Colonic mucosa (tissue), 4 donors: Measurements from ENCODE around the gene XKR7. TPM values are rescaled to one million over a fixed set of nuclear protein-coding genes. Genes with fewer than 3 reads are reported as not detected.

Experiments
- DNase-seq: peaks from one replicate; pipeline ENCODE4 v3.0.0-alpha.2; 2020
- H3K27ac ChIP-seq: fragments of 200-600 bp; one replicate; pipeline ENCODE4 v1.8.0; 2021
- H3K27me3 ChIP-seq: fragments of 200-600 bp; one replicate; pipeline ENCODE4 v1.8.0; 2021
- H3K36me3 ChIP-seq: fragments of 200-600 bp; one replicate; pipeline ENCODE4 v1.8.0; 2021
- H3K4me1 ChIP-seq: fragments of 200-600 bp; one replicate; pipeline ENCODE4 v1.8.0; 2021; ENCODE audit warnings: mild to moderate bottlenecking
- H3K4me3 ChIP-seq: fragments of 200-600 bp; one replicate; pipeline ENCODE4 v1.8.0; 2021
- H3K9ac ChIP-seq, 2 donors: one replicate each; pipeline ENCODE4 v1.7.0; 2013; ENCODE audit warnings: control low read depth in 2 of 2, low read depth in 2 of 2, low read length in 2 of 2
- H3K9me3 ChIP-seq: fragments of 200-600 bp; one replicate; pipeline ENCODE4 v1.8.0; 2021
- intact Hi-C: fragments of 100-400 bp; cut with DNase I; formaldehyde crosslinking; loops from one replicate; pipeline ENCODE4 v1.14.1; 2022
- total RNA-seq, 2 donors: library from RNA; stranded (reverse); fragmentation: NEBNext Ultra II Directional in 1 of 2; extraction: Animal tissue kit (Norgen Biotek cat#: 25700) in 1 of 2; gene quantifications; one replicate each; pipeline ENCODE4 v1.2.1, GENCODE V29; 2021
- TF ChIP-seq, protein P1 (sequence below): fragments of 200-600 bp; IDR thresholded peaks from one replicate; pipeline ENCODE4 v1.8.0; 2022; ENCODE audit warnings: antibody characterized with exemption, mild to moderate bottlenecking
- donor health status: healthy.
- donor health status: DM: no; HTN: no; CAD: no.
- donor health status: DM: no; HTN: no; CAD: no.

Gene XKR7
- total RNA-seq, 2 donors from 2014 or later, result 0.07 to 0.16 TPM

DNA sequence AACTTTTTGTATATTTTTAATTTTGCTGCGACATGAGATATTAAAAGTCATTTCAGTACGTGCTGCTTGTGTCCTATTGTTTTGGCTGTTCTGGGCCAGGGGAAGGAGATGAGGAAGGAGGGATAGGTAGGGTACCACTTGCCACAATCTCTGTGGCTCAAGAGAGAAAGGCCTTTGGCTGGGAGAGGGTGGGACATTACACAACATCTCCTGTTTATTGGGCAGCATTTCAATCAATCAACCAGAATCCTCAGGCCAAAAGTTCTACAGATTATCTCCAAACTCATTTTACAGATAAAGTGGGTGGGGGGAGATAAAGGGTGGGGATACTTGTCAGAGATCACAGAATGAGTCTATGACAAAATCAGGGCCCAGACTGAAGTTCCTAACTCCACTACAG, 35.4 kb downstream of the XKR7 start:
- no peak for DNase-seq
- TF ChIP-seq, protein P1, sequence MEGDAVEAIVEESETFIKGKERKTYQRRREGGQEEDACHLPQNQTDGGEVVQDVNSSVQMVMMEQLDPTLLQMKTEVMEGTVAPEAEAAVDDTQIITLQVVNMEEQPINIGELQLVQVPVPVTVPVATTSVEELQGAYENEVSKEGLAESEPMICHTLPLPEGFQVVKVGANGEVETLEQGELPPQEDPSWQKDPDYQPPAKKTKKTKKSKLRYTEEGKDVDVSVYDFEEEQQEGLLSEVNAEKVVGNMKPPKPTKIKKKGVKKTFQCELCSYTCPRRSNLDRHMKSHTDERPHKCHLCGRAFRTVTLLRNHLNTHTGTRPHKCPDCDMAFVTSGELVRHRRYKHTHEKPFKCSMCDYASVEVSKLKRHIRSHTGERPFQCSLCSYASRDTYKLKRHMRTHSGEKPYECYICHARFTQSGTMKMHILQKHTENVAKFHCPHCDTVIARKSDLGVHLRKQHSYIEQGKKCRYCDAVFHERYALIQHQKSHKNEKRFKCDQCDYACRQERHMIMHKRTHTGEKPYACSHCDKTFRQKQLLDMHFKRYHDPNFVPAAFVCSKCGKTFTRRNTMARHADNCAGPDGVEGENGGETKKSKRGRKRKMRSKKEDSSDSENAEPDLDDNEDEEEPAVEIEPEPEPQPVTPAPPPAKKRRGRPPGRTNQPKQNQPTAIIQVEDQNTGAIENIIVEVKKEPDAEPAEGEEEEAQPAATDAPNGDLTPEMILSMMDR, result no peak
- Histone ChIP-seq H3K4me3 (no peak overlapping the region), H3K27ac (no peak overlapping the region), H3K9me3 (no peaks in the 10 kb centered on the region), H3K36me3 (no peaks in the 10 kb centered on the region), H3K9ac (no peak overlapping the region), H3K27me3 (no peaks in the 10 kb centered on the region), H3K4me1 (no peaks in the 10 kb centered on the region)
- intact Hi-C loops, result no loop called here

DNA sequence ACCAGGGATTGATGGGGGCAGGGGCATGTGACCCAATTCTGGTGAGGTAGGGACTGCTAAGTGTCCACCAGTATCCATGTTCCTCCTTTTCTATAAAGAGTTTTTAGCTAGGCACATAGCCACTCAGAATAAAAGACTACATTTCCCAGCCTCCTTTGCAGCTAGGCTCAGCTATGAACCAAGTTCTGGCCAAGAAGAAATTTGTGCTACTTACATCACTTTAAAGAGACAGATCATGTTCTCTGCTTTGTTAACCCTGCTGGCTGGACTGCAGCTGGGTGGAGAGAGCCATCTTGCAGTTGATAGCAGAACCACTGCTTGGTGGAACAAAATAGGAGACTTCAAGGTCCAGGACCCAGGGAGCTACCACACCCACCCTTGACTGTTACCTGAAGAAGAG, 37.0 kb downstream of the XKR7 start:
- intact Hi-C loops, result no loop called here
- DNase-seq, result no peak
- TF ChIP-seq, protein P1, result no peak
- Histone ChIP-seq H3K36me3 (no peaks in the 10 kb centered on the region), H3K9me3 (no peaks in the 10 kb centered on the region), H3K27me3 (no peaks in the 10 kb centered on the region), H3K4me3 (no peak overlapping the region), H3K4me1 (no peaks in the 10 kb centered on the region), H3K9ac (no peak overlapping the region), H3K27ac (no peak overlapping the region)

DNA sequence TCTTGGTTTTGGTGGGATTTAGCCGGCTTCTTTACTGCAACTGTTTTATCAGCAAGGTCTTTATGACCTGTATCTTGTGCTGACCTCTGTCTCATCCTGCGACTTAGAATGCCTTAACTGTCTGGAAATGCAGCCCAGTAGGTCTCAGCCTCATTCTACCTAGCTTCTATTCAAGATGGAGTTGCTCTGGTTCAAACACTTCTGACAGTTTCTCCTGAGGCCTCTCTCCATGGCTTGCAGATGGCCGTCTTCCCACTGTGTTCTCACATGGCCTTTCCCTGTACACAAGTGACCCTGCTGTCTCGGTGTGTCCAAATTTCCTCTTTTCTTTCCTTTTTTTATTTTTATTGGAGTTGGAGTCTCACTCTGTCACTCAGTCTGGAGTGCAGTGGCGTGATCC, 38.1 kb downstream of the XKR7 start:
- H3K27ac ChIP-seq, result no peak overlapping the region
- no peak overlapping the region for H3K9ac ChIP-seq
- no peaks in the 10 kb centered on the region for H3K27me3 ChIP-seq
- no peaks in the 10 kb centered on the region for H3K4me1 ChIP-seq
- TF ChIP-seq, protein P1, result no peak
- H3K36me3 ChIP-seq, result no peaks in the 10 kb centered on the region
- H3K9me3 ChIP-seq, result no peaks in the 10 kb centered on the region
- DNase-seq, result no peak
- intact Hi-C loops, result no loop called here
- H3K4me3 ChIP-seq, result no peak overlapping the region

DNA sequence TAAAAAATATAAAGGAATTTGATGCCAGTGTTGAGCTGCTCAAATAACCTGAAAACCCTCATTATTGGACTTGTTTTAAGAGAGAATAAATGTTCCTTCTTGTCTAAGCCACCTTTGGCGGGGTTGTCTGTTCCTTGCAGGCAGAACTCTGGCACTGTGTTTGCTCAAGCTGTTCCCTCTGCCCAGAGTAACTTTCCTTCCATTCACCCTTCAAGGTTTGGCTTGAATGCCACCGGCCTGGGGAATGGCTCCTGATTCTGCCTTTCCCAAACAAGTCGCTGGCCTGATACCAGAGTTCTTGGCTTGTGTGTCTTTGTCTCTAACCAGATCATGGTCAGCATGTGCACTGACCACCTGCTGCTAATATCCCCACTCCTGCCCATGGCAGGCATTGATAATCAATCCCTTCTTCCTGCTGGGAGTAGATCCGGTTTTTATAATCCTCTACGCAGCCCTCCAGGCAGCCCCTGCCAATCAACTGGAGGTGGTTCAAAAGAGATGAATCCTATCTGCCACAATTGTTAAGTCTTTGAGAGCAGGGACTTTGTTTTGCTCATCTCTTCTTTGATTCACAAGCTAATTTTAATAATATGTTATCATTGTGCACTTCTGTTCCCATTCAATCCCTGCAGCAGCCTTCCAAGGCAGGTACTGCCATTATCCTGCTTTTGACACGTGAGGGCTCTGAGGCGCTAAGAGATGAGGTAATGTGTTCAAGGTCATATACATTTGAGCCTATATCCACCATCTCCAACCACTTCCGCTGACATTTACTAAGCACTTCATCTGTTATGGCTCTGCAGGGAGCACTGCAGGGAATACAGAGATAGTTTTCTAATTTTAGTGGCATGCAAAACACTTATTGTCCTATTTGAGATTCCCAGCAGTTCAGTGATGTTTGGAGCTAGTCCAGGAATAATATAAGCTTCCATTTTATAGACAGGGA, 39.2 kb downstream of the XKR7 start:
- DNase-seq, result no peak
- no peak overlapping the region for H3K4me3 ChIP-seq
- intact Hi-C loops, result no loop called here
- TF ChIP-seq, protein P1, result no peak
- H3K9ac ChIP-seq, result no peak overlapping the region
- no peak overlapping the region for H3K27ac ChIP-seq
- no peaks in the 10 kb centered on the region for H3K27me3 ChIP-seq
- H3K4me1 ChIP-seq, result no peaks in the 10 kb centered on the region
- H3K36me3 ChIP-seq, result no peaks in the 10 kb centered on the region
- H3K9me3 ChIP-seq, result no peaks in the 10 kb centered on the region

DNA sequence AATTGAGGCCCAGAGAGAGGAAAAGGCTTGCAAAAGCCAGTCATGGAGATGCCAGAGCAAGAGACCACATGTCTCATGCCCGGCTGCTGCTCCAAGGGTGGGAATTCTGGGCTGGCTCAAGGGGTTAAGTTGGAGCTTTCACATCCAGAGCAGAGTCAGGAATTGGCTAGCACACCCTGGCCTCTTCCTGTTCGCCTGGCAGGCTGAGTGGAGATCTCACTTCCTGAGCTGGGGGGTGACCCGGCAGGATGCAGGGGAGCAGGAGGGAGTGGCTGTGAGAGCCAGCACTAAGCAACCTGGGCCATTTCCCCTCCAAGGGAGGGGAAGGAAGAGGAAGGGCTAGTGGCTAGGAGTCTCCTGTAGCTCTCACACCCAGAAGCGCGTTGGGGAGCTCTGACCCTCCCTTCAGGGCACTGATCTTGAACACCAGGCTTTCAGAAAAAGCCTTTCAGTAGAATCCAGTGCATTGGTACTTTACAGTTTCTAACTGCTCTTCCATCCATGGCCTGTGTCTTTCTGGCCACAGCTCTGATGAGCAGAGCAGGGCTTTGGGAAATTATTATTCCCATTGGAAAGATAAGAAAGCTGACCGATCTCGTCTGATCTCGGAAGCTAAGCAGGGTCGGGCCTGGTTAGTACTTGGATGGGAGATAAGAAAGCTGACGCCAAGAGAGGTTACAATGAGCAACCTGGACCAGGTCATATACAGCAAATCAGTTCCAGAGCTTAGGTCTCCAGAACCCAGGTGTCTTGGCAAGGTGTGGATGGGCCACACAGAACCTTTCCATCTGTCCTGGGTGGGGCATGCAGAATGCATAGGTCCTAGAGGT, 40.1 kb downstream of the XKR7 start:
- DNase-seq, result no peak
- Histone ChIP-seq H3K27ac (no peak overlapping the region), H3K36me3 (no peaks in the 10 kb centered on the region), H3K4me1 (no peaks in the 10 kb centered on the region), H3K9me3 (no peaks in the 10 kb centered on the region), H3K4me3 (no peak overlapping the region), H3K9ac (no peak overlapping the region), H3K27me3 (no peaks in the 10 kb centered on the region)
- TF ChIP-seq, protein P1, result no peak
- intact Hi-C loops, result no loop called here
